HepG2 (cell line): ENCODE measurements around the gene KRABD2.

ENCODE experiments used
- ATAC-seq: fragments of 200-7000 bp; cut with Tn5 transposase; 3 replicates; pipeline ENCODE4 v1.9.1; 2020; ENCODE audit warnings: mild to moderate bottlenecking, moderate library complexity
- BruUV-seq: library from RNA; stranded (reverse); fragments of 400-500 nt; replicated peaks from 2 replicates; lab custom pipeline; 2021; lab: Mats Ljungman, UMichigan
- CTCF ChIA-PET: fragments of 300-600 bp; formaldehyde crosslinking; extraction: SDS; loops from one replicate; lab custom pipeline; 2021; ENCODE audit warnings: low total read pairs, inconsistent platforms, low intra/inter-chr PET ratio; lab: Yijun Ruan, JAX
- POLR2A ChIA-PET: fragments of 350-600 bp; sonication (Branson Sonifier 250); formaldehyde crosslinking; loops from one replicate; lab custom pipeline; 2020; ENCODE audit warnings: antibody characterized with exemption, inconsistent platforms; lab: Yijun Ruan, JAX
- DNase-seq: peaks from one replicate; pipeline ENCODE4 v3.0.0-alpha.2; 2015; ENCODE audit warnings: low spot score
- FAIRE-seq: peaks from 3 replicates; lab custom pipeline; 2011; peaks lifted over from hg19 to GRCh38; lab: Jason Lieb, UNC
- H2AFZ ChIP-seq: one replicate; pipeline ENCODE4 v1.6.1; 2011; ENCODE audit warnings: low read length, inconsistent platforms
- H3K27ac ChIP-seq: fragments of 300-600 bp; 3 replicates; pipeline ENCODE4 v1.8.0; 2011; ENCODE audit warnings: mixed run types, mild to moderate bottlenecking, mixed read lengths, low read length, inconsistent platforms; ENCODE audit not compliant: insufficient read depth; ENCODE audit errors: extremely low read length
- H3K27me3 ChIP-seq, 2 experiments: fragments of 200-600 bp in 1 of 2; 2 replicates in 1 of 2; 3 replicates in 1 of 2; pipeline versions ENCODE4 v1.6.0 to v1.8.0; 2011; ENCODE audit warnings: low read length in 2 of 2, mild to moderate bottlenecking in 2 of 2, moderate library complexity in 2 of 2, inconsistent platforms in 1 of 2; ENCODE audit not compliant: insufficient read depth in 2 of 2, control insufficient read depth in 1 of 2
- H3K36me3 ChIP-seq, 2 experiments: fragments of 200-600 bp in 1 of 2; replicated peaks in 1 of 2; 2 replicates in 1 of 2; 3 replicates in 1 of 2; pipeline versions ENCODE4 v1.5.1 to v1.8.0; 2011; ENCODE audit warnings: low read length in 2 of 2, inconsistent platforms in 1 of 2; ENCODE audit not compliant: insufficient read depth in 2 of 2, control insufficient read depth in 1 of 2
- H3K4me1 ChIP-seq: 2 replicates; pipeline ENCODE4 v1.5.1; 2012; ENCODE audit warnings: low read length, inconsistent platforms; ENCODE audit not compliant: insufficient read depth
- H3K4me2 ChIP-seq: 2 replicates; pipeline ENCODE4 v1.6.0; 2011; ENCODE audit warnings: low read depth, low read length, inconsistent platforms
- H3K4me3 ChIP-seq, 3 experiments: fragments of 200-600 bp in 1 of 3; sonication (generic), shearing (Covaris generic) in 1 of 3; replicated peaks in 1 of 3; 2 replicates each; pipeline ENCODE4 v1.5.1; 2011 to 2016; ENCODE audit warnings: low read length in 3 of 3, inconsistent platforms in 2 of 3, low read depth in 2 of 3, mild to moderate bottlenecking in 2 of 3, control low read depth in 1 of 3, mixed read lengths in 1 of 3; ENCODE audit not compliant: insufficient read depth in 1 of 3
- H3K79me2 ChIP-seq: one replicate; pipeline ENCODE4 v1.6.1; 2011; ENCODE audit warnings: low read length, inconsistent platforms; ENCODE audit not compliant: insufficient read depth
- H3K9ac ChIP-seq: 2 replicates; pipeline ENCODE4 v1.6.0; 2011; ENCODE audit warnings: mild to moderate bottlenecking, low read depth, low read length, inconsistent platforms; ENCODE audit not compliant: insufficient read depth
- H3K9me3 ChIP-seq: 2 replicates; pipeline ENCODE4 v1.5.1; 2012; ENCODE audit warnings: mild to moderate bottlenecking, low read length
- H4K20me1 ChIP-seq: 2 replicates; pipeline ENCODE4 v1.6.0; 2011; ENCODE audit warnings: inconsistent platforms, mild to moderate bottlenecking, low read length, moderate library complexity; ENCODE audit not compliant: insufficient read depth
- NKX3-1 ChIP-seq: sonication (generic); formaldehyde crosslinking; IDR thresholded peaks from 2 replicates; pipeline ENCODE4 v1.5.0; 2020; ENCODE audit warnings: missing genetic modification reagents
- RFX5 ChIP-seq: IDR thresholded peaks from 2 replicates; pipeline ENCODE4 v1.6.1; 2011; ENCODE audit warnings: low read depth, low read length, improper control_type of control experiment
- SIN3A ChIP-seq: IDR thresholded peaks from 2 replicates; pipeline ENCODE4 v1.6.1; 2011; ENCODE audit warnings: low read depth, mild to moderate bottlenecking, control low read depth, low read length, borderline replicate concordance
- SRF ChIP-seq: IDR thresholded peaks from 2 replicates; pipeline ENCODE4 v1.6.1; 2011; ENCODE audit warnings: mild to moderate bottlenecking, low read depth, low read length, moderate library complexity
- WGBS: methylation state at CpG from one replicate; pipeline ENCODE4 v1.1.6; 2017; ENCODE audit warnings: low lambda C conversion rate; 5-methylcytosine and 5-hydroxymethylcytosine counted together
- in situ Hi-C: cut with HindIII; loops from 2 replicates; pipeline ENCODE4 v1.10.0; 2017; ENCODE audit warnings: low pct_unique_long_range_greater_than_20kb; ENCODE audit not compliant: extremely low pct_ligation_motif_present
- intact Hi-C: fragments of 100-400 bp; cut with micrococcal nuclease; formaldehyde crosslinking; loops from one replicate; pipeline ENCODE4 v1.10.0; 2022; ENCODE audit not compliant: unreplicated experiment
- TF ChIP-seq, protein P1 (sequence below): sonication (generic); formaldehyde crosslinking; IDR thresholded peaks from 2 replicates; pipeline ENCODE4 v1.4.0; 2020; ENCODE audit warnings: missing genetic modification reagents
- TF ChIP-seq, protein P2 (sequence below): sonication (generic); formaldehyde crosslinking; IDR thresholded peaks from 2 replicates; pipeline ENCODE4 v1.4.0; 2020; ENCODE audit warnings: missing genetic modification reagents, borderline replicate concordance
- TF ChIP-seq, protein P3 (sequence below): sonication (generic); formaldehyde crosslinking; IDR thresholded peaks from 2 replicates; pipeline ENCODE4 v1.4.0; 2020; ENCODE audit warnings: missing genetic modification reagents
- TF ChIP-seq, protein P4 (sequence below): sonication (generic); formaldehyde crosslinking; conservative IDR thresholded peaks from 2 replicates; pipeline ENCODE4 v1.4.0; 2020; ENCODE audit warnings: mild to moderate bottlenecking, missing genetic modification reagents, moderate library complexity

KRABD2 gene

DNA sequence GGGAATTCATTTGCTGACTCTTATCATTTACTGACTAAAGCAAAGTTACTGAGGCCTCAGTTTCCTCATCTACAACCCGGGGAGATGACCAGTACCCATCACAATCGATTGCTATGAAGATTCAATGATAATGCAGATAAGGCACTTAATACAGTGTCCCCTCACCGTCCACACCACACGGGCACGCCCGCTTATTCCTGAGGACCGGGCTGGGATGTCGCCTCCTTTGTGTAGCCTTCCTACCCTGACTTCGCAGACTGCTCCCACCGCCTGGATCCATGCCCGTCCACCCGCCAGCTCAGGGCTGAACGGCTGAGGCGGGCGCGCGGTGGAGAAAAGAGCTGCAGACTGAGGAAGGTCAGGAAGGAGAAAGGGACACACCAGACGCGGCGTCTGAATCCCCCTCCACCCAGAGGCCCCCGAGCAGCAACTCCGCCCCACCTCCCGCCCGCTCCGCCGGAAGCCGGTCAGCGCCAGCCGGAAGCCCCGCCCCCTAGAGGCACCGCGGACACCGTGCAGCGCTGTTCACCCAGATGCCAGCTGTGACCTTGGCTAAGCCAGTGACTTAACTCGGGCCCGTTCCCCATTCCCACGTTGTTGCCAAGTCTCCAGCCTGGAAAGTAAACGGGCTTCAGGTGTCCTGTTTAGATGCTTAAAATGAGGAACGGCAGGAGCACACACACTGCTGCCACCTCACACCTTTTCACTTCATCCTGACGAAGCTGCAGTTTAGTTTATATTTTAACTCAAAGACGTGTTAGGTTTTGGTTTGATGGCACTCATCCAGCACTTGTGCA is at the start of gene KRABD2:
Gene KRABD2, minus strand, starts transcription at position 434 of the 797 bp plus-strand sequence.
- 9% methylated on average over 10 of the region's 41 CpGs for WGBS
- FAIRE-seq: peak; percentile 53
- TF ChIP-seq, protein P1, sequence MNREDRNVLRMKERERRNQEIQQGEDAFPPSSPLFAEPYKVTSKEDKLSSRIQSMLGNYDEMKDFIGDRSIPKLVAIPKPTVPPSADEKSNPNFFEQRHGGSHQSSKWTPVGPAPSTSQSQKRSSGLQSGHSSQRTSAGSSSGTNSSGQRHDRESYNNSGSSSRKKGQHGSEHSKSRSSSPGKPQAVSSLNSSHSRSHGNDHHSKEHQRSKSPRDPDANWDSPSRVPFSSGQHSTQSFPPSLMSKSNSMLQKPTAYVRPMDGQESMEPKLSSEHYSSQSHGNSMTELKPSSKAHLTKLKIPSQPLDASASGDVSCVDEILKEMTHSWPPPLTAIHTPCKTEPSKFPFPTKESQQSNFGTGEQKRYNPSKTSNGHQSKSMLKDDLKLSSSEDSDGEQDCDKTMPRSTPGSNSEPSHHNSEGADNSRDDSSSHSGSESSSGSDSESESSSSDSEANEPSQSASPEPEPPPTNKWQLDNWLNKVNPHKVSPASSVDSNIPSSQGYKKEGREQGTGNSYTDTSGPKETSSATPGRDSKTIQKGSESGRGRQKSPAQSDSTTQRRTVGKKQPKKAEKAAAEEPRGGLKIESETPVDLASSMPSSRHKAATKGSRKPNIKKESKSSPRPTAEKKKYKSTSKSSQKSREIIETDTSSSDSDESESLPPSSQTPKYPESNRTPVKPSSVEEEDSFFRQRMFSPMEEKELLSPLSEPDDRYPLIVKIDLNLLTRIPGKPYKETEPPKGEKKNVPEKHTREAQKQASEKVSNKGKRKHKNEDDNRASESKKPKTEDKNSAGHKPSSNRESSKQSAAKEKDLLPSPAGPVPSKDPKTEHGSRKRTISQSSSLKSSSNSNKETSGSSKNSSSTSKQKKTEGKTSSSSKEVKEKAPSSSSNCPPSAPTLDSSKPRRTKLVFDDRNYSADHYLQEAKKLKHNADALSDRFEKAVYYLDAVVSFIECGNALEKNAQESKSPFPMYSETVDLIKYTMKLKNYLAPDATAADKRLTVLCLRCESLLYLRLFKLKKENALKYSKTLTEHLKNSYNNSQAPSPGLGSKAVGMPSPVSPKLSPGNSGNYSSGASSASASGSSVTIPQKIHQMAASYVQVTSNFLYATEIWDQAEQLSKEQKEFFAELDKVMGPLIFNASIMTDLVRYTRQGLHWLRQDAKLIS (CRISPR knock-in tag): 0 out of 2 replicates have a peak, but pooled peaks have one; percentile 81
- TF ChIP-seq SIN3A (peak; percentile 94), NKX3-1 (CRISPR knock-in tag) (peak; percentile 79), SRF (no peak), RFX5 (peak; percentile 24; the same call in 1 of the 2 replicates)
- TF ChIP-seq, protein P2, sequence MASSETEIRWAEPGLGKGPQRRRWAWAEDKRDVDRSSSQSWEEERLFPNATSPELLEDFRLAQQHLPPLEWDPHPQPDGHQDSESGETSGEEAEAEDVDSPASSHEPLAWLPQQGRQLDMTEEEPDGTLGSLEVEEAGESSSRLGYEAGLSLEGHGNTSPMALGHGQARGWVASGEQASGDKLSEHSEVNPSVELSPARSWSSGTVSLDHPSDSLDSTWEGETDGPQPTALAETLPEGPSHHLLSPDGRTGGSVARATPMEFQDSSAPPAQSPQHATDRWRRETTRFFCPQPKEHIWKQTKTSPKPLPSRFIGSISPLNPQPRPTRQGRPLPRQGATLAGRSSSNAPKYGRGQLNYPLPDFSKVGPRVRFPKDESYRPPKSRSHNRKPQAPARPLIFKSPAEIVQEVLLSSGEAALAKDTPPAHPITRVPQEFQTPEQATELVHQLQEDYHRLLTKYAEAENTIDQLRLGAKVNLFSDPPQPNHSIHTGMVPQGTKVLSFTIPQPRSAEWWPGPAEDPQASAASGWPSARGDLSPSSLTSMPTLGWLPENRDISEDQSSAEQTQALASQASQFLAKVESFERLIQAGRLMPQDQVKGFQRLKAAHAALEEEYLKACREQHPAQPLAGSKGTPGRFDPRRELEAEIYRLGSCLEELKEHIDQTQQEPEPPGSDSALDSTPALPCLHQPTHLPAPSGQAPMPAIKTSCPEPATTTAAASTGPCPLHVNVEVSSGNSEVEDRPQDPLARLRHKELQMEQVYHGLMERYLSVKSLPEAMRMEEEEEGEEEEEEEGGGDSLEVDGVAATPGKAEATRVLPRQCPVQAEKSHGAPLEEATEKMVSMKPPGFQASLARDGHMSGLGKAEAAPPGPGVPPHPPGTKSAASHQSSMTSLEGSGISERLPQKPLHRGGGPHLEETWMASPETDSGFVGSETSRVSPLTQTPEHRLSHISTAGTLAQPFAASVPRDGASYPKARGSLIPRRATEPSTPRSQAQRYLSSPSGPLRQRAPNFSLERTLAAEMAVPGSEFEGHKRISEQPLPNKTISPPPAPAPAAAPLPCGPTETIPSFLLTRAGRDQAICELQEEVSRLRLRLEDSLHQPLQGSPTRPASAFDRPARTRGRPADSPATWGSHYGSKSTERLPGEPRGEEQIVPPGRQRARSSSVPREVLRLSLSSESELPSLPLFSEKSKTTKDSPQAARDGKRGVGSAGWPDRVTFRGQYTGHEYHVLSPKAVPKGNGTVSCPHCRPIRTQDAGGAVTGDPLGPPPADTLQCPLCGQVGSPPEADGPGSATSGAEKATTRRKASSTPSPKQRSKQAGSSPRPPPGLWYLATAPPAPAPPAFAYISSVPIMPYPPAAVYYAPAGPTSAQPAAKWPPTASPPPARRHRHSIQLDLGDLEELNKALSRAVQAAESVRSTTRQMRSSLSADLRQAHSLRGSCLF (CRISPR knock-in tag): no peak
- TF ChIP-seq, protein P3, sequence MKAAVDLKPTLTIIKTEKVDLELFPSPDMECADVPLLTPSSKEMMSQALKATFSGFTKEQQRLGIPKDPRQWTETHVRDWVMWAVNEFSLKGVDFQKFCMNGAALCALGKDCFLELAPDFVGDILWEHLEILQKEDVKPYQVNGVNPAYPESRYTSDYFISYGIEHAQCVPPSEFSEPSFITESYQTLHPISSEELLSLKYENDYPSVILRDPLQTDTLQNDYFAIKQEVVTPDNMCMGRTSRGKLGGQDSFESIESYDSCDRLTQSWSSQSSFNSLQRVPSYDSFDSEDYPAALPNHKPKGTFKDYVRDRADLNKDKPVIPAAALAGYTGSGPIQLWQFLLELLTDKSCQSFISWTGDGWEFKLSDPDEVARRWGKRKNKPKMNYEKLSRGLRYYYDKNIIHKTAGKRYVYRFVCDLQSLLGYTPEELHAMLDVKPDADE: no peak
- TF ChIP-seq, protein P4, sequence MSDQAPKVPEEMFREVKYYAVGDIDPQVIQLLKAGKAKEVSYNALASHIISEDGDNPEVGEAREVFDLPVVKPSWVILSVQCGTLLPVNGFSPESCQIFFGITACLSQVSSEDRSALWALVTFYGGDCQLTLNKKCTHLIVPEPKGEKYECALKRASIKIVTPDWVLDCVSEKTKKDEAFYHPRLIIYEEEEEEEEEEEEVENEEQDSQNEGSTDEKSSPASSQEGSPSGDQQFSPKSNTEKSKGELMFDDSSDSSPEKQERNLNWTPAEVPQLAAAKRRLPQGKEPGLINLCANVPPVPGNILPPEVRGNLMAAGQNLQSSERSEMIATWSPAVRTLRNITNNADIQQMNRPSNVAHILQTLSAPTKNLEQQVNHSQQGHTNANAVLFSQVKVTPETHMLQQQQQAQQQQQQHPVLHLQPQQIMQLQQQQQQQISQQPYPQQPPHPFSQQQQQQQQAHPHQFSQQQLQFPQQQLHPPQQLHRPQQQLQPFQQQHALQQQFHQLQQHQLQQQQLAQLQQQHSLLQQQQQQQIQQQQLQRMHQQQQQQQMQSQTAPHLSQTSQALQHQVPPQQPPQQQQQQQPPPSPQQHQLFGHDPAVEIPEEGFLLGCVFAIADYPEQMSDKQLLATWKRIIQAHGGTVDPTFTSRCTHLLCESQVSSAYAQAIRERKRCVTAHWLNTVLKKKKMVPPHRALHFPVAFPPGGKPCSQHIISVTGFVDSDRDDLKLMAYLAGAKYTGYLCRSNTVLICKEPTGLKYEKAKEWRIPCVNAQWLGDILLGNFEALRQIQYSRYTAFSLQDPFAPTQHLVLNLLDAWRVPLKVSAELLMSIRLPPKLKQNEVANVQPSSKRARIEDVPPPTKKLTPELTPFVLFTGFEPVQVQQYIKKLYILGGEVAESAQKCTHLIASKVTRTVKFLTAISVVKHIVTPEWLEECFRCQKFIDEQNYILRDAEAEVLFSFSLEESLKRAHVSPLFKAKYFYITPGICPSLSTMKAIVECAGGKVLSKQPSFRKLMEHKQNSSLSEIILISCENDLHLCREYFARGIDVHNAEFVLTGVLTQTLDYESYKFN (CRISPR knock-in tag): peak; percentile 26; the same call in 1 of the 2 replicates

More for the DNA sequence above, at the start of gene KRABD2:
- in situ Hi-C loops: no loop called here
- ChIA-PET POLR2A (interaction anchor here (0.6 to 2.5 kb wide), 12 partner anchors 9 to 203 kb away, joined by 3 to 10 read pairs (median 4); partner anchors contain the start of genes CTC1, NDEL1, RANGRF and SLC25A35), CTCF (no interaction called here)
- Histone ChIP-seq H4K20me1 (peaks cover 30% of the 10 kb centered on the region), H3K36me3 (peaks cover 9 to 36% of the 10 kb centered on the region in 2 experiments; a peak in 4 of 5 replicates), H3K79me2 (peaks cover 22% of the 10 kb centered on the region), H3K4me2 (peak within 1 kb of the TSS; percentile 93), H3K4me1 (peaks cover 56% of the 10 kb centered on the region), H2AFZ (peak within 1 kb of the TSS; percentile 71), H3K27ac (peak within 1 kb of the TSS; percentile 75), H3K9me3 (no peaks in the 10 kb centered on the region), H3K9ac (peak within 1 kb of the TSS; percentile 85), H3K27me3 (peaks cover 0 to 3% of the 10 kb centered on the region in 2 experiments; a peak in 1 of 5 replicates), H3K4me3 (peak within 1 kb of the TSS; percentile 66 to 85 (median 80))
- intact Hi-C loops: loop anchor here (5.0 kb wide), 1 partner anchor 154 kb away; no protein-coding TSS in a partner anchor
- no TSS peak for BruUV-seq
- peak; percentile 96 for ATAC-seq
- DNase-seq: peak; percentile 87
